HepG2 (cell line): ENCODE results near the gene TLX3. TPM values are rescaled to one million over a fixed set of nuclear protein-coding genes. Genes with fewer than 3 reads are reported as not detected.

Experiments
- E2F5 ChIP-seq: sonication (generic); formaldehyde crosslinking; conservative IDR thresholded peaks from 2 replicates; pipeline ENCODE4 v1.4.0; 2020; ENCODE audit warnings: missing genetic modification reagents
- GFI1 ChIP-seq: sonication (generic); formaldehyde crosslinking; IDR thresholded peaks from 2 replicates; pipeline ENCODE4 v1.5.0; 2020; ENCODE audit warnings: missing genetic modification reagents, mild to moderate bottlenecking, borderline replicate concordance
- MED8 ChIP-seq: sonication (generic); formaldehyde crosslinking; IDR thresholded peaks from 2 replicates; pipeline ENCODE4 v1.8.1; 2023; ENCODE audit warnings: mild to moderate bottlenecking, missing genetic modification reagents; ENCODE audit not compliant: insufficient replicate concordance
- RBM39 ChIP-seq: fragments of 200-400 bp; formaldehyde crosslinking; IDR thresholded peaks from one replicate; pipeline ENCODE4 v1.6.1; 2018; ENCODE audit warnings: antibody characterized with exemption, mild to moderate bottlenecking, low read depth, low read length; ENCODE audit not compliant: poor library complexity, severe bottlenecking
- SALL2 ChIP-seq: sonication (generic); formaldehyde crosslinking; IDR thresholded peaks from 2 replicates; pipeline ENCODE4 v1.8.1; 2023; ENCODE audit warnings: mild to moderate bottlenecking, missing genetic modification reagents, inconsistent platforms
- SRSF9 ChIP-seq: fragments of 200-400 bp; formaldehyde crosslinking; IDR thresholded peaks from 2 replicates; pipeline ENCODE4 v1.6.1; 2018; ENCODE audit warnings: borderline replicate concordance, mild to moderate bottlenecking, low read depth, low read length; ENCODE audit not compliant: insufficient read depth, poor library complexity, severe bottlenecking
- ZBTB34 ChIP-seq: sonication (generic); formaldehyde crosslinking; IDR thresholded peaks from 2 replicates; pipeline ENCODE4 v1.8.0; 2022; ENCODE audit warnings: mild to moderate bottlenecking, missing genetic modification reagents
- ZNF225 ChIP-seq: sonication (generic); formaldehyde crosslinking; IDR thresholded peaks from 2 replicates; pipeline ENCODE4 v1.4.0; 2020; ENCODE audit warnings: mild to moderate bottlenecking, missing genetic modification reagents
- ZNF354B ChIP-seq: sonication (generic); formaldehyde crosslinking; IDR thresholded peaks from 2 replicates; pipeline ENCODE4 v1.8.0; 2022; ENCODE audit warnings: mild to moderate bottlenecking, missing genetic modification reagents
- ZNF446 ChIP-seq: sonication (generic); formaldehyde crosslinking; IDR thresholded peaks from 2 replicates; pipeline ENCODE4 v1.5.0; 2020; ENCODE audit warnings: mild to moderate bottlenecking, missing genetic modification reagents
- ZNF451 ChIP-seq: sonication (generic); formaldehyde crosslinking; IDR thresholded peaks from 2 replicates; pipeline ENCODE4 v1.5.0; 2020; ENCODE audit warnings: mild to moderate bottlenecking, missing genetic modification reagents
- ZNF550 ChIP-seq: sonication (generic); formaldehyde crosslinking; IDR thresholded peaks from 2 replicates; pipeline ENCODE4 v1.4.0; 2020; ENCODE audit warnings: mild to moderate bottlenecking, missing genetic modification reagents, borderline replicate concordance
- ZNF672 ChIP-seq: sonication (generic); formaldehyde crosslinking; IDR thresholded peaks from 2 replicates; pipeline ENCODE4 v1.8.1; 2022; ENCODE audit warnings: missing genetic modification reagents
- ZNF704 ChIP-seq: sonication (generic); formaldehyde crosslinking; IDR thresholded peaks from 2 replicates; pipeline ENCODE4 v1.8.1; 2023; ENCODE audit warnings: mild to moderate bottlenecking, inconsistent platforms, moderate library complexity, missing genetic modification reagents, borderline replicate concordance
- ZNF850 ChIP-seq: sonication (generic); formaldehyde crosslinking; conservative IDR thresholded peaks from 2 replicates; pipeline ENCODE4 v1.9.0; 2021; ENCODE audit warnings: mild to moderate bottlenecking, missing genetic modification reagents
- ZXDC ChIP-seq: sonication (generic); formaldehyde crosslinking; IDR thresholded peaks from 2 replicates; pipeline ENCODE4 v1.5.0; 2020; ENCODE audit warnings: mild to moderate bottlenecking, missing genetic modification reagents
- polyA plus RNA-seq, 8 experiments: library from polyadenylated mRNA; depleted of rRNA in 3 of 8; stranded (reverse) in 7 of 8; unstranded in 1 of 8; fragments of >200 nt; fragmentation: Illumina TruSeq in 4 of 8; extraction: Trizol in 4 of 8; gene quantifications; 2 replicates each; pipeline versions ENCODE4 v1.2.1 to v1.2.3, GENCODE V29; 2011 to 2016; ENCODE audit warnings: low read depth in 4 of 8, missing spikeins in 1 of 8, mixed read lengths in 1 of 8; ENCODE audit not compliant: insufficient read depth in 1 of 8
- total RNA-seq, 5 experiments: library from RNA; depleted of rRNA; stranded (reverse); fragments of >200 nt; fragmentation: Illumina TruSeq; extraction: Trizol; gene quantifications; 2 replicates each; pipeline ENCODE4 v1.2.3, GENCODE V29; 2016; ENCODE audit warnings: low read depth in 1 of 5

The TLX3 gene
- total and polyA plus RNA-seq, 2 of the 13 experiments (the other 11 are each of a cell fraction or from before 2014, with no cell fraction given), result not detected

GRCh38 chr5:171306781-171307591 is 2.1 kb upstream of the TLX3 start (continued):
- no peak for TF ChIP-seq ZXDC (CRISPR knock-in tag)
- TF ChIP-seq ZBTB34 (CRISPR knock-in tag), result no peak
- no peak for TF ChIP-seq E2F5 (CRISPR knock-in tag)
- no peak for TF ChIP-seq ZNF451
- no peak for TF ChIP-seq SRSF9
- TF ChIP-seq SALL2 (CRISPR knock-in tag), result no peak
- no peak for TF ChIP-seq ZNF354B (CRISPR knock-in tag)
- no peak for TF ChIP-seq MED8
- no peak for TF ChIP-seq RBM39
- TF ChIP-seq ZNF704 (CRISPR knock-in tag), result no peak
- TF ChIP-seq ZNF550 (CRISPR knock-in tag), result no peak
- TF ChIP-seq GFI1 (CRISPR knock-in tag), result no peak
- no peak for TF ChIP-seq ZNF446 (CRISPR knock-in tag)
- no peak for TF ChIP-seq ZNF850 (CRISPR knock-in tag)
- TF ChIP-seq ZNF225 (CRISPR knock-in tag), result no peak
- TF ChIP-seq ZNF672 (CRISPR knock-in tag), result no peak
